Measurements from ENCODE around the gene HAPLN2.

The HAPLN2 gene

GRCh38 chr1:156615946-156616345 is 3.3 kb upstream of the HAPLN2 start:
- Histone ChIP-seq H3K27ac (ENCODE audit: extremely low read depth, low read depth, low read length) (0 out of 2 replicates have a peak overlapping the region, but pooled peaks have one; percentile 0), H3K4me1 (ENCODE audit: control insufficient read depth, insufficient read depth, low read length) (peaks cover 5% of the 10 kb centered on the region), H3K4me3 (ENCODE audit: low read depth, low read length) (no peak overlapping the region), H3K36me3 (ENCODE audit: control insufficient read depth in 2 of 2, insufficient read depth in 1 of 2, low read length in 2 of 2) (no peaks in the 10 kb centered on the region), H3K9me3 (ENCODE audit: control insufficient read depth, insufficient read depth, low read depth, low read length) (no peaks in the 10 kb centered on the region)
- CTCF ChIA-PET = interaction anchor here (0.6 to 8.1 kb wide), 4 partner anchors 10 to 72 kb away, joined by 3 to 95 read pairs (median 7); no protein-coding TSS in a partner anchor
- POLR2A ChIA-PET = interaction anchor here (0.8 kb wide), 2 partner anchors 8 to 29 kb away, joined by 3 to 4 read pairs; no protein-coding TSS in a partner anchor
- TF ChIP-seq ZFHX2 (tag by site-specific recombination; conservative IDR thresholded peaks at IDR 0.05) (0 out of 2 replicates have a peak, but pooled peaks have one; percentile 0), ZBTB1 (tag by site-specific recombination; IDR thresholded peaks at IDR 0.05) (no peak)

GRCh38 chr1:156616463-156616862 is 2.8 kb upstream of the HAPLN2 start:
- Histone ChIP-seq H3K9me3 (ENCODE audit: control insufficient read depth, insufficient read depth, low read depth, low read length) (no peaks in the 10 kb centered on the region), H3K4me3 (ENCODE audit: low read depth, low read length) (no peak overlapping the region), H3K4me1 (ENCODE audit: control insufficient read depth, insufficient read depth, low read length) (peaks cover 5% of the 10 kb centered on the region), H3K27ac (ENCODE audit: extremely low read depth, low read depth, low read length) (0 out of 2 replicates have a peak overlapping the region, but pooled peaks have one; percentile 0), H3K36me3 (ENCODE audit: control insufficient read depth in 2 of 2, insufficient read depth in 1 of 2, low read length in 2 of 2) (no peaks in the 10 kb centered on the region)
- ChIA-PET CTCF (interaction anchor here (0.6 to 8.1 kb wide), 12 partner anchors 8 to 172 kb away, joined by 3 to 95 read pairs (median 5); partner anchors contain the start of gene TTC24), POLR2A (no interaction called here)
- TF ChIP-seq ZNF433 (tag by site-specific recombination; IDR thresholded peaks at IDR 0.05; ENCODE audit: low read depth) = no peak
- TF ChIP-seq SP2 (tag by site-specific recombination; IDR thresholded peaks at IDR 0.05) = no peak
- TF ChIP-seq ZNF558 (tag by site-specific recombination; IDR thresholded peaks at IDR 0.05) = no peak
- peak; percentile 79 for TF ChIP-seq PRDM1 (tag by site-specific recombination; IDR thresholded peaks at IDR 0.05)
- no peak for TF ChIP-seq GFI1B (tag by site-specific recombination; IDR thresholded peaks at IDR 0.05)
- no peak for TF ChIP-seq ZNF274 (IDR thresholded peaks at IDR 0.05; ENCODE audit: low read length)
- TF ChIP-seq ZNF274 (tag by site-specific recombination; IDR thresholded peaks at IDR 0.05; ENCODE audit: borderline replicate concordance) = no peak
- no peak for TF ChIP-seq ZBTB1 (tag by site-specific recombination; IDR thresholded peaks at IDR 0.05)
- no peak for TF ChIP-seq ZNF175 (tag by site-specific recombination; IDR thresholded peaks at IDR 0.05)
- TF ChIP-seq ZNF324 (tag by site-specific recombination; IDR thresholded peaks at IDR 0.05) = no peak
- peak; percentile 88; the same call in 1 of the 2 replicates for TF ChIP-seq ZNF561 (tag by site-specific recombination; IDR thresholded peaks at IDR 0.05; ENCODE audit: borderline replicate concordance)
- TF ChIP-seq, protein P1, sequence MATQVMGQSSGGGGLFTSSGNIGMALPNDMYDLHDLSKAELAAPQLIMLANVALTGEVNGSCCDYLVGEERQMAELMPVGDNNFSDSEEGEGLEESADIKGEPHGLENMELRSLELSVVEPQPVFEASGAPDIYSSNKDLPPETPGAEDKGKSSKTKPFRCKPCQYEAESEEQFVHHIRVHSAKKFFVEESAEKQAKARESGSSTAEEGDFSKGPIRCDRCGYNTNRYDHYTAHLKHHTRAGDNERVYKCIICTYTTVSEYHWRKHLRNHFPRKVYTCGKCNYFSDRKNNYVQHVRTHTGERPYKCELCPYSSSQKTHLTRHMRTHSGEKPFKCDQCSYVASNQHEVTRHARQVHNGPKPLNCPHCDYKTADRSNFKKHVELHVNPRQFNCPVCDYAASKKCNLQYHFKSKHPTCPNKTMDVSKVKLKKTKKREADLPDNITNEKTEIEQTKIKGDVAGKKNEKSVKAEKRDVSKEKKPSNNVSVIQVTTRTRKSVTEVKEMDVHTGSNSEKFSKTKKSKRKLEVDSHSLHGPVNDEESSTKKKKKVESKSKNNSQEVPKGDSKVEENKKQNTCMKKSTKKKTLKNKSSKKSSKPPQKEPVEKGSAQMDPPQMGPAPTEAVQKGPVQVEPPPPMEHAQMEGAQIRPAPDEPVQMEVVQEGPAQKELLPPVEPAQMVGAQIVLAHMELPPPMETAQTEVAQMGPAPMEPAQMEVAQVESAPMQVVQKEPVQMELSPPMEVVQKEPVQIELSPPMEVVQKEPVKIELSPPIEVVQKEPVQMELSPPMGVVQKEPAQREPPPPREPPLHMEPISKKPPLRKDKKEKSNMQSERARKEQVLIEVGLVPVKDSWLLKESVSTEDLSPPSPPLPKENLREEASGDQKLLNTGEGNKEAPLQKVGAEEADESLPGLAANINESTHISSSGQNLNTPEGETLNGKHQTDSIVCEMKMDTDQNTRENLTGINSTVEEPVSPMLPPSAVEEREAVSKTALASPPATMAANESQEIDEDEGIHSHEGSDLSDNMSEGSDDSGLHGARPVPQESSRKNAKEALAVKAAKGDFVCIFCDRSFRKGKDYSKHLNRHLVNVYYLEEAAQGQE (tag by site-specific recombination; IDR thresholded peaks at IDR 0.05) = no peak; the same call in 1 of the 2 replicates
- no peak for TF ChIP-seq ZNF521 (tag by site-specific recombination; IDR thresholded peaks at IDR 0.05)
- TF ChIP-seq ZNF664 (tag by site-specific recombination; IDR thresholded peaks at IDR 0.05) = no peak
- TF ChIP-seq ZNF596 (tag by site-specific recombination; IDR thresholded peaks at IDR 0.05) = 0 out of 2 replicates have a peak, but pooled peaks have one; percentile 6
- no peak for TF ChIP-seq ZNF335 (tag by site-specific recombination; conservative IDR thresholded peaks at IDR 0.05)
- TF ChIP-seq ZNF133 (tag by site-specific recombination; IDR thresholded peaks at IDR 0.05) = 0 out of 2 replicates have a peak, but pooled peaks have one; percentile 13
- TF ChIP-seq CTCF (tag by site-specific recombination; IDR thresholded peaks at IDR 0.05) = no peak; the same call in 1 of the 2 replicates
- TF ChIP-seq PRDM4 (tag by site-specific recombination; IDR thresholded peaks at IDR 0.05) = 0 out of 2 replicates have a peak, but pooled peaks have one; percentile 33
- no peak for TF ChIP-seq ZNF140 (tag by site-specific recombination; IDR thresholded peaks at IDR 0.05)
- TF ChIP-seq ZNF501 (tag by site-specific recombination; IDR thresholded peaks at IDR 0.05) = no peak
- TF ChIP-seq KLF9 (tag by site-specific recombination; IDR thresholded peaks at IDR 0.05; ENCODE audit: low read depth) = no peak
- peak; percentile 65; the same call in 1 of the 2 replicates for TF ChIP-seq ZNF544 (tag by site-specific recombination; IDR thresholded peaks at IDR 0.05)
- TF ChIP-seq ZNF645 (tag by site-specific recombination; IDR thresholded peaks at IDR 0.05) = no peak
- TF ChIP-seq ZNF423 (tag by site-specific recombination; IDR thresholded peaks at IDR 0.05) = 0 out of 2 replicates have a peak, but pooled peaks have one; percentile 60
- peak; percentile 45; the same call in 1 of the 2 replicates for TF ChIP-seq IKZF3 (tag by site-specific recombination; IDR thresholded peaks at IDR 0.05)
